KBM-7 (cell line): ENCODE measurements around the gene STUB1.

Experiments used
- DNase-seq: peaks from one replicate; pipeline ENCODE4 v3.0.0-alpha.2; 2015
- in situ Hi-C: fragments of 300-500 bp; cut with MboI; formaldehyde crosslinking; loops from 2 replicates; pipeline ENCODE4 v1.14.3; 2020; ENCODE audit warnings: low sequenced_read_pairs, low pct_unique_long_range_greater_than_20kb, mixed read lengths

STUB1 gene

DNA sequence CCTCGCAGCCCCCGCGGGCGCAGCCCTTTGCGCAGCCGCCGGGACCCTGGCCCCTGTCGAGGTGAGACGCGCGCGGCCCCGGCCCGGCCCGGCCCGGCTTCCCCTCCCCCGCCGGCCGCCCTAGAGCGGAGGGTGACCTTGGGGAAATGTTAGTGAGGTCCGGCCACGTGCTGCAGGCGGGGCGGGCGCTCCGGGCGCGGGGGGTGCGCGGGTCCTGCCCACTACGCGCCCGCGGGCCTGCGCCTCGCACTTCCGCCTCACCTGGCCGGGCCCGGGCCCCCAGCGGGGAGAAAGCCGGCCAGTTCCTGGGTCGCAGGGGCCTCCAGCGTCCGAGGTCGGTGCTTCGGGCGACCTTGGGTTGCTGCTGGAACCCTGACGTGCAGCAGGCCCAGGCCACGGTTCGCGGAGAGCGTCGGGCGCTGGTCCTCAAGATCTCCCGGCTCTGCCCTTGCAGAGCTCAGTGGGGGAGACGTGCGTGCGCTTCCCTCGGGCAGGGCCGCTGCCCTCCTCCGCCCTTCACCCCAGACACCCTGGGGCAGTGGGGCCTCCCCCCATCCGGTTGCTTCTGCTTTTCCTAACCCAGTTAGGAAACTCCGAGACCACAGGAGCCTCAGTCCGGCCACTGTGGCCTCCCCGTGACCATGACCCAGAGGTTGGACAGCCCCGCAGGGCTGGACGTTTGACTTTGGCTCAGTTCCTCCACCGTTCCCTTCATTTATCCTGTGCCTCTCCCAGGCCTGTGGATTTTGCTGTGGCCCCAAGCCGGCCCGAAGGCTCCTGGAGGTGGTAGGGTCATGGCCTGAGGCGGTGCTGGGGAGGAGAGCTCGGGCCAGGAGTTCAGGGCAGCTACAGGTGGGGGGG is 37.8 kb upstream of the STUB1 start:
- in situ Hi-C loops = no loop called here
- peak; percentile 62 for DNase-seq

DNA sequence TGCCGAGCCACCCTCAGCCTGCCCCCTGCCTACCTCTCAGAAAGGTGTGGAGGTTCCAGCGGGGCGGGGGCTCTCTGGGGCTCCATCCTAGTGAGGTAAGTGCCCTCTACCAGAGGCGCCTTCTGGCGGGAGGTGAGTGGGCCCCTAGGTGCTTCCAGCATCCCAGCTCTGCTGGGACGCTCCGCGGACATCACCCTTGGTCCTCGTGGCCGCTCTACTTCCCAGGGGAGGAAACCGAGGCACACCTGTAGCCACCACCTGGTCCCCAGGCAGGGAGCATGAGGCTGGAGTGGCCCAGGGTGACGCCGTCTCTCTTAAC is 37.2 kb upstream of the STUB1 start:
- in situ Hi-C loops = no loop called here

DNA sequence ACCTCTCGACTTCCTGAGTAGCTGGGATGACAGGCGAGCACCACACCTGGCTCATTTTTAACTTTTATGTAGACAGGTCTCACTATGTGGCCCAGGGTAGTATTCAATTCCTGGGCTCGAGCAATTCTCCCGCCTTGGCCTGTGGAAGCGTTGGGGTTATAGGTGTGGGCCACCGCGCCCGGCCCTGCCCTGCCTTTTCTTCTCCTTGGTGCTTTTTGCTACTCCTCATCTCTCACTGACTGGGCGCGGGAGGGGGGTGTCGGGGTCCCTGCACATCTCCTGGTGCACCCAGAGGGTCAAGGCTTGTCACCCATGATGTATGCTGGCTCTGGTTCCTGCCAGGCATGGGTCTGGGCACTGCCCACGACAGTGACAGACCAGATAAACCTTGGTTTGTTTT is 35.7 kb upstream of the STUB1 start:
- no peak for DNase-seq
- in situ Hi-C loops = no loop called here

More for the DNA sequence above, 37.2 kb upstream of the STUB1 start:
- no peak for DNase-seq

DNA sequence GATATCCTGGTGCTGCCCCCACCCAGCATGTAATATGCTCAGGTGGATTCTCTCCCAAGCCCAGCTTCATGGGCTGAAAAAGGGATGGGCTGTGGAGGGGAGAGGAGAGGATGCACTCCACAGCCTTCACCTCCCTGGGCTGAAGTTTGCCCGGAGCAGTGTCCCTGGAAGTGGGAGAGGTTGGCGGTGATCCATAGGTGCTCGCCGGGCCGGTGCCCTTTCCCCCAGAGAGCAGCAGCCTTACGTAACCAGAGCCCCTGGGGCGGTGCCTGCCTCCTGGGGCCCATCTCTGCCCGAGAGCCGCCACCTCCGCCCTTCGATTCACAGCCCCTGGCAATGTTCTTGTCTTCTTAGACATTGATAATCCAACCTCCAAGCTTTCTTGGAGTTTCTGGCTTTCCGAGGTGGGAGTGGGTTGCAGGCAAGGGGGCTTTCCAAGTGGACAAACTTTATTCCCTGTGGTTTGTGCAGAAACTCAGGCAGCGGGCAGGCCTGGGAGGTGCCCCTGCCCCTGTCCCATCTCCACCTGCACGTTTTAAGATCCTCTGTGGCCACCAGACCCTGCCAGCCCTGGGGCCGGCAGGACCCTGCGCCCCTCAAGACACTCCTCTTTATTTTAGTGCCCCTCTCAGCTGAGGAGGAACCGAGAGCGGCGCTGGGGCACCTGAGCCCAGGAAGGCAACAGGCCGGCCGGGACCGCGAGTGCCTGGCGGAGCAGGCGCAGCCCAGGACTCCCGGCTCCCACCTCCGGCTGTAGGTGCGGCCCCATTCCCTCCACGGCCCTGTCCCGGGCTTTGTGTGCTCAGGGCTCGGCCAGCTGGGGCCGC is 34.1 kb upstream of the STUB1 start:
- in situ Hi-C loops = no loop called here
- no peak for DNase-seq

DNA sequence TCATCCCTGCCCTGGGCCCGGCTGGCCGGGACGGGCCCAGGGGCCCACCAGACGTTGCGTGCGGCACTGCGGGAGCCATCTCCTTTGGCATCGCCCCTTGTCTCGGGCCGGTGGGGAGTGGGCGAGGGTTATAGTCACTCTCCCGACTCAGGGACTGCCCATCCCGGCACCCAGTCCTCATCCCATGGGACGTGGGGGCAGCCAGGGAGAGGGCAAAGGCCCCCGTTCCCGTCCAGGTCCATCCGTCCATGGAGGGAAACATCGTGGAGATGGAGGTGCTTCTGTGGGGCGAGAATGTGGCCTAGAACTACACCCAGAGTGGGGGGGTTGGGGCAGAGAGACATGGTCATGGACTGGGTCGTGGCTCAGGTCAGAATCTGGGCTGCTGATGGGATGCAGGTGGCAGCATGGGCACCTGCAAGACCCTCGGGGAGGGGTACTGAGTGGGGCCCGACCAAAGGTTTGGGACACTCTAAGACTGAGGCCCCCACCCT is 33.5 kb upstream of the STUB1 start:
- DNase-seq = no peak
- in situ Hi-C loops = no loop called here

DNA sequence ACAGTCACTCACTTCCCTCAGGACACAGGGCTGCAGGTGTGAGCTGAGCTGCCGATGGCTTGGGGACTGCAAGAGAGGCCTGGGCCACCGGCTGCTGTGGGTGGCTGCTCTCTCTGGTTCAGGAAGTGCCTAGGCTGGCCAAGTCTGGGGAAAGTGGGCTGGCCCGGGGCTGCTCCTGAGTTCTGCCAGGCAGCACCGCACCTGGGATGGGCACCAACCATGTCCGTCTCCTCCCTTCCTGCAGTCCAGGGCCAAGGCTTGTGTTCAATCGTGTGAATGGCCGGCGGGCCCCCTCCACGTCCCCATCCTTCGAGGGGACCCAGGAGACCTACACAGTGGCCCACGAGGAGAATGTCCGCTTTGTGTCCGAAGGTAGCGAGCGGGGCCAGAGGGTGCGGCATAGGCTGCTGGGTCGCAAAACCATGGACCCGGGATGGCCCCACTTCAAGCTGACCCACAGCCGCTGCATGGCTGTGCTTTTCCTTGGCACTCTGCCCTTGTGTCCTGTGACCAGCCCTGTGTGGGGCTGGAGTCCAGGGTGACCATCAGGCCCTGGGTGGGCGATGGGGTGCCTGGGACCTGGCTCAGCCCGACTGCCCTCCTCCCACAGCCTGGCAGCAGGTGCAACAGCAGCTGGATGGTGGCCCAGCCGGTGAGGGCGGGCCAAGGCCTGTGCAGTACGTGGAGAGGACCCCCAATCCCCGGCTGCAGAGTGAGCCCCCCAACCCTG is 32.9 kb upstream of the STUB1 start:
- in situ Hi-C loops = no loop called here
- DNase-seq = no peak

DNA sequence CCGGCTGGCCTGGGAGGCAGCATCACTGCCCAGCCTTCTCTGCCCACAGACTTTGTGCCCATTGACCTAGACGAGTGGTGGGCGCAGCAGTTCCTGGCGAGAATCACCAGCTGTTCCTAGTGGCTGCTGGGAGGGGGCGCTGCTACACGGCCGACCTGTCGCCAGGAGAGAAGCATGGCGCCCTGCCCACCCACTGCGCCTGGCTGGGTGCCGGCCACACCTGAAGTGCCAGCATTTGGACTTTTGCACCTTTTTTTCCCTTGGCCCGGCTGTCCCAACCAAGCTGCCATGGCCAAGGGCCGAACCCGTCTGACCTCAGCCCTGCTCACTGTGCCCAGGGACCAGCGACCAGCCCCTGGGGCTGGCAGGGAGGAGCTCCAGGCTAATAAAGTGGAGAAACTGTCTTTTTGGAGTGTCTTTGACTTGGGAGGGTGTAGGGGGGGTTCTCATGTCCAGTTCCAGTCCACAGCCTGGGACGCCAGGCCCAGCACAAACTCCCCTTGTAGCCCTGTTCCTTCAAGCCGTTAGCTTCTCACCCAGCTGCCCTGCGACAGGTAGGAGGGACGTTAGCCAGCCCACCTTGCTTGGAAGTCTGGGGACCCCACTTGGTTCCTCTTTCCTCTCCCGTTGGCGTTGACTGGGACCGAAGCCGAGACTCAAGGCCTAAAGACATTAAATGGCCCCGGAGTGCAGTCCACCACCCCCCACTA is 32.0 kb upstream of the STUB1 start:
- in situ Hi-C loops = no loop called here
- no peak for DNase-seq

DNA sequence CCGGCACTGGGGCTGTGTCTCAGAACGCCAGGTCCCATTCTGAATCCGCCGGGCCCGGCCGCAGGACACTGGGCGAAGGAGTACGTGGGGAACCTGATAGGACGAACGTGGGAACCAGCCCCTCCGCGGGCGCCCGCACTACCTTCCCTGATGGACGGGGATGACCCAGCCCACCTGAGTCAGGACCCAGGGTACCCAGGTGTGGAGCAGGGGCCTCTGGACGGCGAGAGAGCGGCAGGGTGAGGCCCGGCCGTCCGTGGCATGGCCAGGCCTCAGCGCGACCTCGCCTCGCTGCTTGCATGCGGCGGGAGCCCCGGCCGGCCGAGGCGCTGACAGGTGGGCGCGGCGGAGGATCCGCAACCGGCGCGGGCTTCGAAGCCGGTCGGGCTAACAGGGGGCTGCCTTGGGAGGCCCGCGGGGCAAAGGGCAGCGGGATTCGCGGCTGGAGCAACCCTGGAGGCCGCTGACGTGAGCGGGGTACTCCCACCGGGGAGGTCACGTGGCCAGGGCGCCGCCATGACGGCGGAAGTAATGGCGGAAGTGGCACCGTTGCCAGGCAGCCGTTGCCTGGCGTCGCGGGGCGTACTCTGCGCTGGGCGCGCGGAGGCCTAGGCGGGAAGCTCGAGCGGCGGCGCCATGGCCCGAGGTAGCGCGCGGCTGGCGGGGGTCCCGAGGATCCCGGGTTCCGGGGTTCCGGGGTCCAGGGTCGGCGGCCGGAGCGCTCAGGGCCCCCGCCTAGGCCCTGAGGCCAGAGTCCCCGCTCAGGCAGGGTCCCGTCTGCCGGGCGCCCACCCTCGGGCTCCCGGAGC is 31.2 kb upstream of the STUB1 start, which contains the start of gene WDR90:
Gene WDR90 (plus strand): TSS at position 585 of the 809 bp plus-strand sequence. CDS start 52 bp downstream, at position 637.
- peak; percentile 88 for DNase-seq
- in situ Hi-C loops = no loop called here

DNA sequence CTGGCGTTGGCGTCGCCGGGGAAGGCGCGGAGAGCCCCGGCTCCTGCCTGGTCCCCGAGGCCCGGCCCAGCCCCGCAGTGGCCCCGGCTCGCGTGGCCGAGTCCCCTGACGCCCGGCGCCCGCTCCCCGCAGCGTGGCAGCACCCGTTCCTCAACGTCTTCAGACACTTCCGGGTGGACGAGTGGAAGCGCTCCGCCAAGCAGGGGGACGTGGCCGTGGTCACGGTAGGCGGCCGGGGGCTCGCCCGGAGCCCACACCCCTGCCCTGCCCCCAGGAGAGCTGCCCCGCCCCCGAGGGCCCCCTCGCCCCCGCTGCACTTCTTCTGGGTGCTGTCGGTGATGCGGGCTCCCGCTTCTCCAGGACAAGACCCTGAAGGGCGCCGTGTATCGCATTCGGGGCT is 30.6 kb upstream of the STUB1 start:
- DNase-seq = no peak
- in situ Hi-C loops = no loop called here

DNA sequence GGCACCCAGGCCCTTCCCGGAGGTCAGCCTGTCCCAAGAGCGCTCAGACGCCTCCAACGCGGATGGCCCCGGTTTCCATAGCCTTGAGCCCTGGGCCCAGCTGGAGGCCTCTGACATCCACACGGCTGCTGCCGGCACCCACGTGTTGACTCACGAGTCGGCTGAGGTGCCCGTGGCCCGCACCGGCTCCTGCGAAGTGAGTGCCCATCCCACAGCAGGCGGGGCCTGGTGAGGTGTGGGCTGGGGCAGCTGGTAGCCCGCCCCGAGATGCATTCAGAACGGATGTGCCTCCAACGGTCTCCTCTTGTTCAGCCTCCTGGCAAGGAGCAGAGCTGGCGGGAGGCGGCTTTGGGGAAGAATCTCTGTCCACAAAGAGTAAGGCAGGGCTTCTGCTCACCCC is 28.4 kb upstream of the STUB1 start:
- DNase-seq = no peak

DNA sequence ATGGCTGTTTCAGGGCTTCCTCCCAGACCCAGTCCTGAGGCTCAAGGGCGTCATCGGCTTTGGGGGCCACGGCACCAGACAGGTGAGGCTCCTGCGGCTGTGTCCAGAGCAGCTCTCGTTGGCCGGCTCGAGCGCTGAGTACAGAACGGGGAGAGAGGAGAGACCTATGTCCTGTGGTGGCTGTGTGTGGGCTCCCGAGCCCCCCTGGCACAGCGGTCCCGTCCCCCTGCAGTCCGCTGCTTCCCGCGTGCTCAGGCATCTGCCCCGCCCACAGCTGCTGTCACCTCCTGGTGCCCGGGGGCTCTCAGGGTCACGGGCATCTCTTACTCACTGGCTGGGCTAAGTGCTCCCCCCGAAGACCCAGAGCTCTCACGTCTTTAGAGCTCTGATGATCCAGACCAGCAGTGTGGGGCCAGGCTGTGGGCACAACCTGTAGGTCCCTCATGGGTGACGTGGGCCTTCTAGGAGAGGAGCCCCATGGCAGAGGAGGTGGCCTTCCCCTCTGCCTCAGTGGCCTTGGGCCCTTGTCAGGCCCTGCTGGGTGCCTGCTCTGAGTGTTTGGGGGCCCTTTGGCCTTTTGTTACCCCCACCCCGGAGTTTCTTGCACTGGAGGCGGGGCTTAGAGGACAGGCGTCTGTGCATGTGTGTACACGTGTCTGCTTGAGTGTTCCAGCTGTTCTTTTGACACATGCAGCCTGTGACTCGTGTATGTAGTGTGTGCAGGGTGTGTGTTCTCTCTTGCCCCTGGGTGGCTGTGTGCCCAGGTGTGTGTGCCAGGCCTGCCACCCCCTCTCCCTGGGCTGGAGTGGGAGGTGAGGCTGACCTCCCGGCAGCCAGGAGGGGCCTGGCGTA is 27.5 kb upstream of the STUB1 start:
- in situ Hi-C loops = no loop called here
- DNase-seq = no peak

More for the DNA sequence above, 28.4 kb upstream of the STUB1 start:
- in situ Hi-C loops = no loop called here

DNA sequence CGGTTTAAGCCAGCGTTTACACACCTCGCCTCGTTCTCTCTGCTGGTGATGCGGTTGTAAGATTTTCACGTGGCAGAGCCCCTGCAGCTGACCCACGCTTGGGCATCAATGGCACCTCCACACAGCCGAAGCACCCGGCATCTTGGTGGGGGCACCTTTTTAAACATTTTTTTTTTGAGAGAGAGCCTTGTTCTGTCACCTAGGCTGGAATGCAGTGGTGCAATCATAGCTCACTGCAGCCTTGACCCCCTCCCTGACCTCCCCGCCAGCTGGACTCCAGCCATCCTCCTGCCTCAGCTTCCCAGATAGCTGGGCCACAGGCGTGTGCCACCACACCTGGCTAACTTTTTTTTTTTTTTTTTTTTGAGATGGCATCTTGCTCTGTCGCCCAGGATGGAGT is 26.2 kb upstream of the STUB1 start:
- DNase-seq = no peak
- in situ Hi-C loops = no loop called here

DNA sequence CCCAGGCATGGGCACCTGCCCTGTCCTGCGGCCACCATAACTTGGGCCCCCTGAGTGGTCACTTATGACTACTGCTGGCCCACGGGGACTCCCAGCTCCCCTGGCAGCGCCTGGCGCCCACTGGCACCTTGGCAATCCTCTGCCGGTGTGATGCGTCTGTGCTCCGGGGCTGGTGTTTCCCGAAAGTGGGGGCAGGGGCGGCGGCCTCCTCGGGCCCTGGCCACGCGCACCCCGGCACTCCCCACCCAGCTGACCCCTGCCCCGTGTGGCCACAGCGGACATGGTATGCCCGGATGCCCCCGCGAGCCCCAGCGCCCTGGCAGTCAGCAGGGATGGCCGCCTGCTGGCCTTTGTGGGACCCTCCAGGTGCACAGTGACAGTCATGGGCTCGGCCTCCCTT is 22.7 kb upstream of the STUB1 start:
- no peak for DNase-seq
- in situ Hi-C loops = no loop called here

DNA sequence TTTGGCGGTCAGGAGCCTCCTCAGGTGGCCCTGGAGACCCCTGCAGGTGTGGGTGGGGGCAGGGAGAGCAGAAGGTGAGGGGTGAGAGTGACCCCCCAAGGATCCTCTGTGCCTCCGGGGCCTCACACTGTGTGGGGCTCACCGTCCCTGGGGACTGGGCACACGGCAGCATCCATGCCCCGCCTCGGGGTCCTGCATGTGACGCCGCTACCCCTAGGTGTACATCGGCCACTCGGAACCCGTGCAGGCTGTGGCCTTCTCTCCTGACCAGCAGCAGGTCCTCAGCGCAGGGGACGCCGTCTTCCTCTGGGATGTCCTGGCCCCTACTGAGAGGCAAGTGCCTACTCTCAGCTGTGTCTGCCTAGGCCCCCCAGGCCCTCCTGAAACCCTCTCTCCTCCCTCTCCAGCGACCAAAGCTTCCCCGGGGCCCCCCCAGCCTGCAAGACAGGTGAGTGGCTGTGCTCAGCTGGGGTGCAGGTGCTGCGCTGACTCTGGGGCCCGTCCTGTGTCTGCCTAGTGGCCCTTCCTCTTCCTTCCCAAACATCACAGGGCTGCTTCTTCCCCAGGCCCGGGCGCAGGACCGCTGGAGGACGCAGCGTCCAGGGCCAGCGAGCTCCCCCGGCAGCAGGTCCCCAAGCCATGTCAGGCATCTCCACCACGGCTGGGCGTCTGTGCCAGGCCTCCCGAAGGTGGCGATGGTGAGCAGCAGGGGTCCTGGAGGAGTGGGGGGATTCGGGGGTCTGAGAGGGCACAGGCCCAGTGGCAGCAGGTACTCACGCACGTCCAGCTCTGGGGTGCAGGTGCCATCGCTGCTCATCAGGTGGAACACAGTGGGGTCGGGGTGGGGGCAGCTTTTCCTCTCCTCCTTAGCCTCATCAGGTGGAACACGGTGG is 21.3 kb upstream of the STUB1 start:
- DNase-seq = no peak
- in situ Hi-C loops = no loop called here

DNA sequence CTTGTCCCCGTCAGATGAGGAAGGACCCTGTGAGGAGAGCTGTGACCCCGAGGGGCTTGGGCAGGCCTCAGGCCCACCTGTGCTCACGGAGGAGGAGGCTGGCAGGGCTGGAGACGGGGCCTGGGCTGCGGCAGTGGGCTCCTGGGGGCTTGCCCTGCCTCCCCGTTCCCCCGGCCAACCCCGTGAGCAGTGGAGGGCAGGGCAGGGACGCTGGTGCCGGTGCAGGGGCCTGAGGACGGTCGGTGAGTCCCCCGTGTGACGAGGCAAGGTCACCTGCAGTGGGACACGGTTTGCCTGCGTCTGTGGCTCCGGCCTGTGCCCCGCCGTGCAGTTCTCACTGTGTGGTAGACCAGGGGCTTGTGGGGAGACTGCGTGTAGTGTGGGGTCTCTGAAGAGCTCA is 20.6 kb upstream of the STUB1 start:
- no peak for DNase-seq
- in situ Hi-C loops = no loop called here

DNA sequence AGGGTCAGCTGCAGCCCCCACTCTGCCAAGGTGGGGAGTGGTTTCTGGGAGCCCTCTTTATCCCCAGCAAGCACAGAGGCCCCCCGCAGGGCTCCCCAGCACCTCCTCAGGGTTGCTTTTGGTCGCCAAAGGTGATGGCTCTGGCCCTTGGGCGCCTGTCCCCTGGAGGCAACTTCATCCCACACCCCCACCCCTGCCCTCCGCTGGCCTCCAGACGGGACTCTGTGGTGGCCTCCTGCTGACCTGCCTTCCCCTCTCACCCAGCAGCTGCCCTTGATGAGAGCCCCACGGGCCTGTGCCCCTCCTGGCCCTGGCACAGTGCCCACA is 20.1 kb upstream of the STUB1 start:
- in situ Hi-C loops = no loop called here
- no peak for DNase-seq
